H1 (cell line): ENCODE results near the gene LMNA. TPM values are rescaled to one million over a fixed set of nuclear protein-coding genes. Genes with fewer than 3 reads are reported as not detected.

Experiments
- CTCF ChIA-PET: fragments of 300-600 bp; sonication (Branson Sonifier 250); formaldehyde crosslinking; loops from one replicate; lab custom pipeline; 2021; ENCODE audit not compliant: partially characterized antibody; lab: Charles Lee
- POLR2A ChIA-PET: fragments of 300-600 bp; sonication (Branson Sonifier 250); formaldehyde crosslinking; loops from one replicate; lab custom pipeline; 2021; ENCODE audit warnings: inconsistent platforms; ENCODE audit not compliant: partially characterized antibody; lab: Charles Lee
- DNase-seq, 2 experiments: peaks; one replicate each; pipeline versions ENCODE4 v3.0.0 to v3.0.0-alpha.2; 2010 to 2022; ENCODE audit warnings: low spot score in 2 of 2, low read depth in 1 of 2, mixed read lengths in 1 of 2
- FAIRE-seq: peaks from 2 replicates; lab custom pipeline; 2011; peaks lifted over from hg19 to GRCh38; lab: Jason Lieb, UNC
- H2AFZ ChIP-seq: 2 replicates; pipeline ENCODE4 v1.8.1; 2012; ENCODE audit warnings: low read length, inconsistent platforms
- H2AK5ac ChIP-seq: 2 replicates; pipeline ENCODE4 v1.6.1; 2013; ENCODE audit warnings: low read depth, low read length
- H2BK120ac ChIP-seq: replicated peaks from 2 replicates; pipeline ENCODE3; 2013; ENCODE audit warnings: low read depth, low read length, inconsistent platforms
- H2BK12ac ChIP-seq: 2 replicates; pipeline ENCODE4 v1.6.1; 2013; ENCODE audit warnings: low read depth, low read length
- H2BK15ac ChIP-seq: 2 replicates; pipeline ENCODE4 v1.6.1; 2013; ENCODE audit warnings: low read length
- H2BK20ac ChIP-seq: 2 replicates; pipeline ENCODE4 v1.6.1; 2013; ENCODE audit warnings: low read length
- H2BK5ac ChIP-seq: 2 replicates; pipeline ENCODE4 v1.6.1; 2013; ENCODE audit warnings: low read depth, low read length
- H3K14ac ChIP-seq: 2 replicates; pipeline ENCODE4 v1.6.1; 2013; ENCODE audit warnings: inconsistent platforms; ENCODE audit not compliant: insufficient read length
- H3K18ac ChIP-seq: 2 replicates; pipeline ENCODE4 v1.6.1; 2013; ENCODE audit warnings: low read length; ENCODE audit errors: extremely low read depth
- H3K23ac ChIP-seq: 2 replicates; pipeline ENCODE4 v1.6.1; 2013; ENCODE audit warnings: inconsistent platforms; ENCODE audit not compliant: insufficient read length
- H3K23me2 ChIP-seq: 2 replicates; pipeline ENCODE4 v1.6.1; 2013; ENCODE audit warnings: low read depth, low read length
- H3K27ac ChIP-seq: 2 replicates; pipeline ENCODE4 v1.6.1; 2011; ENCODE audit warnings: low read depth, low read length, inconsistent platforms
- H3K27me3 ChIP-seq, 4 experiments: replicated peaks in 1 of 4; 1 replicate in 1 of 4; 2 replicates in 3 of 4; pipeline versions ENCODE4 v1.6.1 to v1.8.1; 2011 to 2013; ENCODE audit warnings: low read length in 3 of 4, mild to moderate bottlenecking in 3 of 4, inconsistent platforms in 2 of 4, mixed read lengths in 2 of 4, moderate library complexity in 1 of 4; ENCODE audit not compliant: control insufficient read depth in 3 of 4, insufficient read depth in 3 of 4; ENCODE audit errors: extremely low read depth in 1 of 4
- H3K36me3 ChIP-seq, 4 experiments: 2 replicates each; pipeline versions ENCODE4 v1.6.1 to v1.8.1; 2011 to 2013; ENCODE audit warnings: mild to moderate bottlenecking in 4 of 4, low read length in 3 of 4, moderate library complexity in 2 of 4, control low read depth in 1 of 4, inconsistent platforms in 1 of 4; ENCODE audit not compliant: insufficient read depth in 4 of 4, control insufficient read depth in 2 of 4
- H3K4ac ChIP-seq: replicated peaks from 2 replicates; pipeline ENCODE3; 2013; ENCODE audit warnings: low read length, low read depth, mixed read lengths, inconsistent platforms; ENCODE audit not compliant: insufficient read length
- H3K4me1 ChIP-seq, 4 experiments: replicated peaks in 1 of 4; 1 replicate in 1 of 4; 2 replicates in 3 of 4; pipeline versions ENCODE4 v1.6.1 to v1.8.1; 2011 to 2013; ENCODE audit warnings: low read length in 3 of 4, inconsistent platforms in 2 of 4, mixed read lengths in 1 of 4; ENCODE audit not compliant: insufficient read depth in 4 of 4, control insufficient read depth in 3 of 4
- H3K4me2 ChIP-seq, 2 experiments: 2 replicates each; pipeline versions ENCODE4 v1.6.1 to v1.8.1; 2011 to 2013; ENCODE audit warnings: low read depth in 2 of 2, low read length in 2 of 2, control low read depth in 1 of 2, inconsistent platforms in 1 of 2, mild to moderate bottlenecking in 1 of 2; ENCODE audit not compliant: insufficient read depth in 1 of 2
- H3K4me3 ChIP-seq, 4 experiments: fragments of 200-600, 300-600 bp in 1 of 4; sonication (generic), shearing (Covaris generic), sonication (Bioruptor Twin) in 1 of 4; 2 replicates each; pipeline versions ENCODE4 v1.5.1 to v1.8.1; 2011 to 2016; ENCODE audit warnings: low read length in 4 of 4, low read depth in 3 of 4, control low read depth in 2 of 4, inconsistent platforms in 2 of 4, mild to moderate bottlenecking in 2 of 4, mixed read lengths in 1 of 4, moderate library complexity in 1 of 4; ENCODE audit not compliant: insufficient read depth in 2 of 4; ENCODE audit errors: extremely low read depth in 1 of 4
- H3K56ac ChIP-seq: replicated peaks from 2 replicates; pipeline ENCODE3; 2013; ENCODE audit warnings: low read depth, mild to moderate bottlenecking, mixed read lengths, low read length, inconsistent platforms; ENCODE audit not compliant: insufficient read length
- H3K79me1 ChIP-seq: 2 replicates; pipeline ENCODE4 v1.6.1; 2013; ENCODE audit warnings: low read depth, low read length, control low read depth
- H3K79me2 ChIP-seq, 2 experiments: 2 replicates each; pipeline versions ENCODE4 v1.6.1 to v1.8.1; 2012 to 2013; ENCODE audit warnings: low read length in 2 of 2, mild to moderate bottlenecking in 2 of 2, inconsistent platforms in 1 of 2; ENCODE audit not compliant: insufficient read depth in 2 of 2, control insufficient read depth in 1 of 2
- H3K9ac ChIP-seq, 4 experiments: replicated peaks in 1 of 4; 1 replicate in 1 of 4; 2 replicates in 3 of 4; pipeline versions ENCODE4 v1.6.1 to v1.8.1; 2011 to 2013; ENCODE audit warnings: low read depth in 3 of 4, low read length in 3 of 4, control low read depth in 2 of 4, mild to moderate bottlenecking in 2 of 4, moderate library complexity in 2 of 4, inconsistent platforms in 1 of 4; ENCODE audit errors: extremely low read depth in 1 of 4
- H3K9me3 ChIP-seq, 2 experiments: 2 replicates each; pipeline versions ENCODE4 v1.6.1 to v1.8.1; 2012 to 2013; ENCODE audit warnings: mild to moderate bottlenecking in 2 of 2, moderate library complexity in 2 of 2, control low read depth in 1 of 2, inconsistent platforms in 1 of 2, low read depth in 1 of 2, low read length in 1 of 2, mixed read lengths in 1 of 2; ENCODE audit not compliant: insufficient read depth in 2 of 2
- H4K20me1 ChIP-seq, 2 experiments: replicated peaks in 1 of 2; 2 replicates each; pipeline versions ENCODE3 to v1.8.1; 2011 to 2013; ENCODE audit warnings: inconsistent platforms in 2 of 2, low read length in 2 of 2, mild to moderate bottlenecking in 1 of 2; ENCODE audit not compliant: insufficient read depth in 2 of 2, control insufficient read depth in 1 of 2
- H4K5ac ChIP-seq: 2 replicates; pipeline ENCODE4 v1.6.1; 2013; ENCODE audit warnings: low read length, low read depth, mixed read lengths, inconsistent platforms; ENCODE audit not compliant: insufficient read length
- H4K8ac ChIP-seq: 2 replicates; pipeline ENCODE4 v1.8.0; 2013; ENCODE audit warnings: mild to moderate bottlenecking, moderate library complexity, low read length, inconsistent platforms; ENCODE audit not compliant: insufficient read depth; ENCODE audit errors: extremely low read depth
- H4K91ac ChIP-seq: replicated peaks from 2 replicates; pipeline ENCODE3; 2013; ENCODE audit warnings: low read length, mixed read lengths, inconsistent platforms; ENCODE audit not compliant: insufficient read length
- ATF2 ChIP-seq: IDR thresholded peaks from 2 replicates; pipeline ENCODE4 v1.6.1; 2012; ENCODE audit warnings: low read length, inconsistent platforms
- CBX5 ChIP-seq: fragments of 300-800, 300-1000 bp; sonication (generic); IDR thresholded peaks from 2 replicates; pipeline ENCODE4 v1.7.1; 2016; ENCODE audit warnings: antibody characterized with exemption, low read length, low read depth
- EGR1 ChIP-seq: IDR thresholded peaks from 2 replicates; pipeline ENCODE4 v1.6.1; 2011; ENCODE audit warnings: low read depth, low read length, borderline replicate concordance
- HDAC6 ChIP-seq: IDR thresholded peaks from one replicate; pipeline ENCODE4 v1.7.1; 2012; ENCODE audit warnings: low read depth, mild to moderate bottlenecking, inconsistent platforms, low read length, moderate library complexity
- RAD21 ChIP-seq, 2 experiments: IDR thresholded peaks in 1 of 2; conservative IDR thresholded peaks in 1 of 2; 2 replicates each; pipeline ENCODE4 v1.6.1; 2011; ENCODE audit warnings: low read depth in 2 of 2, low read length in 2 of 2, improper control_type of control experiment in 1 of 2, inconsistent platforms in 1 of 2, mild to moderate bottlenecking in 1 of 2, moderate library complexity in 1 of 2
- RFX5 ChIP-seq: IDR thresholded peaks from 2 replicates; pipeline ENCODE4 v1.6.1; 2011; ENCODE audit warnings: low read depth, low read length, improper control_type of control experiment, borderline replicate concordance
- SAP30 ChIP-seq: fragments of 300-600 bp; sonication (generic); IDR thresholded peaks from 2 replicates; pipeline ENCODE4 v1.7.1; 2012; ENCODE audit warnings: low read length, moderate library complexity, mild to moderate bottlenecking, inconsistent platforms; ENCODE audit not compliant: insufficient read depth, insufficient replicate concordance
- USF2 ChIP-seq: IDR thresholded peaks from 2 replicates; pipeline ENCODE4 v1.6.1; 2011; ENCODE audit warnings: low read length, improper control_type of control experiment
- WGBS, 2 experiments: shearing (Covaris generic) in 1 of 2; methylation state at CpG; one replicate each; pipeline versions ENCODE4 v1.1.6 to v1.1.7; 2013 to 2015; ENCODE audit warnings: low lambda C conversion rate in 2 of 2, mixed read lengths in 2 of 2, inconsistent platforms in 1 of 2, low coverage in 1 of 2, missing lambda C conversion rate in 1 of 2; ENCODE audit not compliant: insufficient replicate concordance in 2 of 2, insufficient coverage in 1 of 2, insufficient read length in 1 of 2; ENCODE audit errors: extremely low coverage in 1 of 2, missing lambda C conversion rate in 1 of 2; 5-methylcytosine and 5-hydroxymethylcytosine counted together
- polyA plus RNA-seq, 7 experiments: library from polyadenylated mRNA; depleted of rRNA in 3 of 7; stranded (reverse) in 5 of 7; unstranded in 2 of 7; fragments of >200 nt in 5 of 7; fragments of 200-250 nt in 2 of 7; gene quantifications; 1 replicate in 5 of 7; 2 replicates in 1 of 7; 4 replicates in 1 of 7; pipeline versions ENCODE4 v1.2.1 to v1.2.3, GENCODE V29; 2011 to 2013; ENCODE audit warnings: missing spikeins in 2 of 7, mixed read lengths in 2 of 7
- total RNA-seq: library from RNA; stranded (reverse); fragmentation: NEBNext Ultra II Directional; extraction: Animal tissue kit (Norgen Biotek cat#: 25700); gene quantifications from 2 replicates; pipeline ENCODE4 v1.2.1, GENCODE V29; 2021

LMNA gene
- total and polyA plus RNA-seq, 2 of the 8 experiments (the other 6 are each of a cell fraction or from before 2014, with no cell fraction given), result 25.8 to 46.8 TPM

- FAIRE-seq (no peak), DNase-seq (no peak)
- Histone ChIP-seq H2AFZ (no peak overlapping the region), H3K56ac (no peak overlapping the region), H3K9ac (no peak overlapping the region; a peak in 1 of 7 replicates), H3K4me3 (no peak overlapping the region), H3K23ac (no peak overlapping the region), H2BK20ac (peak overlapping the region; percentile 82; the same call in 1 of the 2 replicates), H3K27me3 (no peaks in the 10 kb centered on the region; a peak in 1 of 7 replicates), H3K36me3 (no peaks in the 10 kb centered on the region), H3K27ac (no peak overlapping the region), H3K4ac (no peak overlapping the region), H3K79me2 (0 out of 4 replicates have a peak, but pooled peaks cover 0 to 3% of the 10 kb centered on the region in 2 experiments), H4K20me1 (peaks cover 2 to 11% of the 10 kb centered on the region in 2 experiments), H2BK15ac (peak overlapping the region; percentile 88; the same call in 1 of the 2 replicates), H4K8ac (no peak overlapping the region), H3K9me3 (no peaks in the 10 kb centered on the region), H2BK120ac (no peak overlapping the region), H2BK5ac (no peak overlapping the region), H3K4me1 (peaks cover 0 to 10% (median 3%) of the 10 kb centered on the region in 4 experiments; a peak in 3 of 7 replicates), H3K23me2 (no peaks in the 10 kb centered on the region), H2BK12ac (0 out of 2 replicates have a peak overlapping the region, but pooled peaks have one; percentile 71), H3K4me2 (no peak overlapping the region), H2AK5ac (peak overlapping the region; percentile 1; the same call in 1 of the 2 replicates), H4K5ac (no peak overlapping the region), H3K14ac (no peak overlapping the region), H3K18ac (no peak overlapping the region), H3K79me1 (no peaks in the 10 kb centered on the region), H4K91ac (no peak overlapping the region)
- WGBS, 2 experiments, result 90% methylated on average over 9 of the region's 9 CpGs; no CpG with 5 or more reads in 1 of the 2 experiments
- ChIA-PET CTCF (interaction anchor here (0.6 to 29.5 kb wide), 21 partner anchors 7 to 1112 kb away, joined by 3 to 1994 read pairs (median 7); partner anchors contain the start of genes LMNA, MEX3A and SLC25A44), POLR2A (interaction anchor here (0.7 to 29.6 kb wide), 5 partner anchors 7 to 393 kb away, joined by 3 to 763 read pairs (median 3); partner anchors contain the start of gene LMNA)
- TF ChIP-seq EGR1 (no peak), CBX5 (no peak), SAP30 (no peak), USF2 (no peak), HDAC6 (no peak), RAD21 (IDR thresholded peaks at IDR 0.05 in 1 of 2, conservative IDR thresholded peaks at IDR 0.05 in 1 of 2; ENCODE audit: low read depth in 2 of 2, low read length in 2 of 2) (no peak), RFX5 (no peak), ATF2 (no peak)
Measured at GRCh38 chr1:156097499-156098178, 16.9 kb upstream of the LMNA start.
